Left ventricle myocardium inferior (tissue), 1 donor: ENCODE results near the gene CES4A. TPM values are rescaled to one million over a fixed set of nuclear protein-coding genes. Genes with fewer than 3 reads are reported as not detected.

Source experiments
- DNase-seq: peaks from one replicate; pipeline ENCODE4 v3.0.0-alpha.2; 2020
- H3K27ac ChIP-seq: fragments of 200-600 bp; replicated peaks from 2 replicates; pipeline ENCODE4 v1.8.0; 2021
- H3K27me3 ChIP-seq: fragments of 200-600 bp; 2 replicates; pipeline ENCODE4 v1.8.0; 2021; ENCODE audit warnings: low read depth
- H3K36me3 ChIP-seq: fragments of 200-600 bp; 2 replicates; pipeline ENCODE4 v1.8.0; 2021
- H3K4me1 ChIP-seq: fragments of 200-600 bp; 2 replicates; pipeline ENCODE4 v1.8.0; 2021
- H3K4me3 ChIP-seq: fragments of 200-600 bp; 2 replicates; pipeline ENCODE4 v1.8.0; 2021; ENCODE audit warnings: mild to moderate bottlenecking, moderate library complexity
- H3K9me3 ChIP-seq: fragments of 200-600 bp; replicated peaks from 2 replicates; pipeline ENCODE4 v1.8.0; 2021
- intact Hi-C: fragments of 100-400 bp; cut with micrococcal nuclease; formaldehyde crosslinking; loops from one replicate; pipeline ENCODE4 v1.11.0; 2022
- total RNA-seq: library from RNA; stranded (reverse); fragmentation: NEBNext Ultra II Directional; extraction: Animal tissue kit (Norgen Biotek cat#: 25700); gene quantifications from one replicate; pipeline ENCODE4 v1.2.1, GENCODE V29; 2021
- TF ChIP-seq, protein P1 (sequence below): fragments of 200-600 bp; IDR thresholded peaks from 2 replicates; pipeline ENCODE4 v1.8.0; 2021; ENCODE audit warnings: antibody characterized with exemption, mild to moderate bottlenecking, borderline replicate concordance
- donor health status: DM: no; HTN: yes; CAD: no; lungs with severe emphysema.

CES4A gene
- total RNA-seq, 1 donor from 2014 or later, result 11.0 TPM

DNA sequence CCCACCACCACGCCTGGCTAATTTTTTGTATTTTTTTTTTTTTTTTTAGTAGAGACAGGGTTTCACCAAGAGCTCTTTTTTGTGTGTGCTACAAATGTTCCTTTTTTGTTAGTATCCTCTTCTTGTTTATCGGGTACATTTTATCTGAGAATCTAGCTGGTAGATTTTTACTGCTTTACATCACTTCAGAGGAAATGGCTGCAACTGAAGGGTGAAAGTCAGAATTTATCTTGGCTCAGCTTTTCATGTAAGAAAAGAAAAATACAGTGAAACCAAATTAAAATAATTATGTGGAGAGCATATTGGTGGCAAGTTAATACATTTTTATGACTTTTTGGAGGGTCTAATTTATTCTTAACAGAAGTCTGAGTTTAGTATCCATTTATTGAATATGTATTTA, 66.5 kb downstream of the CES4A start:
- no peaks in the 10 kb centered on the region for H3K4me1 ChIP-seq
- TF ChIP-seq, protein P1, sequence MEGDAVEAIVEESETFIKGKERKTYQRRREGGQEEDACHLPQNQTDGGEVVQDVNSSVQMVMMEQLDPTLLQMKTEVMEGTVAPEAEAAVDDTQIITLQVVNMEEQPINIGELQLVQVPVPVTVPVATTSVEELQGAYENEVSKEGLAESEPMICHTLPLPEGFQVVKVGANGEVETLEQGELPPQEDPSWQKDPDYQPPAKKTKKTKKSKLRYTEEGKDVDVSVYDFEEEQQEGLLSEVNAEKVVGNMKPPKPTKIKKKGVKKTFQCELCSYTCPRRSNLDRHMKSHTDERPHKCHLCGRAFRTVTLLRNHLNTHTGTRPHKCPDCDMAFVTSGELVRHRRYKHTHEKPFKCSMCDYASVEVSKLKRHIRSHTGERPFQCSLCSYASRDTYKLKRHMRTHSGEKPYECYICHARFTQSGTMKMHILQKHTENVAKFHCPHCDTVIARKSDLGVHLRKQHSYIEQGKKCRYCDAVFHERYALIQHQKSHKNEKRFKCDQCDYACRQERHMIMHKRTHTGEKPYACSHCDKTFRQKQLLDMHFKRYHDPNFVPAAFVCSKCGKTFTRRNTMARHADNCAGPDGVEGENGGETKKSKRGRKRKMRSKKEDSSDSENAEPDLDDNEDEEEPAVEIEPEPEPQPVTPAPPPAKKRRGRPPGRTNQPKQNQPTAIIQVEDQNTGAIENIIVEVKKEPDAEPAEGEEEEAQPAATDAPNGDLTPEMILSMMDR, result no peak
- H3K9me3 ChIP-seq, result no peaks in the 10 kb centered on the region
- no peak overlapping the region for H3K4me3 ChIP-seq
- H3K27ac ChIP-seq, result no peak overlapping the region
- no peak for DNase-seq
- intact Hi-C loops, result no loop called here
- no peaks in the 10 kb centered on the region for H3K27me3 ChIP-seq
- peaks cover 3% of the 10 kb centered on the region for H3K36me3 ChIP-seq

DNA sequence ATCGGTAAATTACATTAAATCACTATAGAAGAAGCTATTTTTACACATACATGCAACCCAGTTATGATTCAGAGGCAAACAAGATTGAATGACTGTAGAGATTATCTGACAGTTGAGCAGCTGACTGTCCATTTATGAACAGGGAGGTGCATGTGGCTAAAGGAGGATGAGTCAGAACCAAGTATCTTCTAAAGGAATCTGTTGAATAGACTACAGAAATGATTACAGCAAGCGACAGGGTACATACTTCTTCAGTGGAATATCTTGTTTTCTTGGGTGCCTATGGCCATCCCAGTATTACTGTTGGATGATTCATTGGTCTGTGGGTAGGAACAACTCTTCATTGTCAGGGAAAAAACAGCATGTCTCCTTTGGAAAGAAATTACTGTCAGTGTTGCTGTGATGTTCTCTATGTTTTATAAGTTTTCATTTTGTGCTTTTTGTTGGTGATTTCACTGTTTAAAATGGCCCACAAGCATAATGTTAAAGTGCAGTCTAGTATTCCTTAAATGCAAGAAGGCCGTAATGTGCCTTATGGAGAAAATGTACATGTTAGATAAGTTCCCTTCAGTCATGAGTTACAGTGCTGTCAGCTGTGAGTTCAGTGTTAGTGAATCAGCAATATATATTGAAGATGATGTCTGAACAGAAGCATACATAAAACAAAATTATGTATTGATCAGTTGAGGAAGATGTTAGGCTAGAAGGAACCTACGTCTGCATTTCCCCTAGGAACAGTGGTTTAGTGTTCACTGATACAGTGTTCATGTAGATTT, 67.5 kb downstream of the CES4A start:
- TF ChIP-seq, protein P1, result no peak
- no peak for DNase-seq
- no peak overlapping the region for H3K27ac ChIP-seq
- intact Hi-C loops, result no loop called here
- no peaks in the 10 kb centered on the region for H3K4me1 ChIP-seq
- H3K4me3 ChIP-seq, result no peak overlapping the region
- H3K36me3 ChIP-seq, result peaks cover 4% of the 10 kb centered on the region
- H3K9me3 ChIP-seq, result no peaks in the 10 kb centered on the region
- no peaks in the 10 kb centered on the region for H3K27me3 ChIP-seq

Other genes with a start within 250 kb of the CES4A start
- 82.9 TPM for gene DYNC1LI2, start 237.0 kb upstream of the CES4A start, total RNA-seq
- gene TERB1, start 187.0 kb upstream of the CES4A start, total RNA-seq, result not detected
- 28.4 TPM for gene NAE1, start 157.6 kb upstream of the CES4A start, total RNA-seq
- gene CA7, start 144.2 kb upstream of the CES4A start, total RNA-seq, result not detected
- gene PDP2, start 108.1 kb upstream of the CES4A start, total RNA-seq, result 2.8 TPM
- not detected for gene CDH16, start 69.7 kb upstream of the CES4A start, total RNA-seq
- 135 TPM for gene RRAD, start 63.1 kb upstream of the CES4A start, total RNA-seq
- 127 TPM for gene CIAO2B, start 54.2 kb upstream of the CES4A start, total RNA-seq
- 88.5 TPM for gene CES2, start 53.1 kb upstream of the CES4A start, total RNA-seq
- gene CES3, start 27.3 kb upstream of the CES4A start, total RNA-seq, result 1.0 TPM
- gene CBFB, start 40.6 kb downstream of the CES4A start, total RNA-seq, result 25.2 TPM
- gene PHAF1, start 121.4 kb downstream of the CES4A start, total RNA-seq, result 10.4 TPM
- 9.8 TPM for gene B3GNT9, start 162.4 kb downstream of the CES4A start, total RNA-seq
- 9.8 TPM for gene TRADD, start 171.3 kb downstream of the CES4A start, total RNA-seq
- gene FBXL8, start 171.4 kb downstream of the CES4A start, total RNA-seq, result 9.4 TPM
- 70.5 TPM for gene HSF4, start 176.2 kb downstream of the CES4A start, total RNA-seq
- gene NOL3, start 181.9 kb downstream of the CES4A start, total RNA-seq, result 110 TPM
- 14.2 TPM for gene MATCAP1, start 195.4 kb downstream of the CES4A start, total RNA-seq
- 3.9 TPM for gene EXOC3L1, start 201.5 kb downstream of the CES4A start, total RNA-seq
- 35.9 TPM for gene E2F4, start 203.6 kb downstream of the CES4A start, total RNA-seq
- 0.80 TPM for gene ELMO3, start 210.5 kb downstream of the CES4A start, total RNA-seq
- gene TMEM208, start 238.5 kb downstream of the CES4A start, total RNA-seq, result 11.5 TPM